Amniotic epithelial cell (primary cell): Measurements from ENCODE around the gene TSC1.
"Not testable (repeated sequence)": the region's sequence is repeated elsewhere in the genome, so short reads cannot be mapped to it uniquely, and the experiment has no call there.

ENCODE experiments used
- DNase-seq: peaks from one replicate; pipeline ENCODE4 v3.0.0-alpha.2; 2010; ENCODE audit warnings: low read depth

Gene TSC1

DNA sequence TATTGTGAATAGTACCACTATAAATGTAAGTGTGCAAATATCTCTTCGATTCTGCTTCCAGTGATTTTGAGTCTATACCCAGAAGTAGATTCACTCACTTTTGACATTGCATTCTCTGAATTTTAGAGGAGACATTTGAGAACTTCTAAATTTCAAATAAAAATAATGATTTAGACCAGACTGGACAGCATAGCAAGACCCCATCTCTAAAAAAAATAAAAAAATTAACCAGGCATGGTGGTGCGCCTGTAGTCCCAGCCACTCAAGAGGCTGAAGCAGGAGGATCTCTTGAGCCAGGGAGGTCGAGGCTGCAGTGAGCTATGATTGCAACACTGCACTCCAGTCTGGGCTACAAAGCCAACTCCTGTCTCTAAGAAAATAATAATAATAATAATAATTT lies 32.2 kb upstream of the TSC1 start:
- DNase-seq: no peak

DNA sequence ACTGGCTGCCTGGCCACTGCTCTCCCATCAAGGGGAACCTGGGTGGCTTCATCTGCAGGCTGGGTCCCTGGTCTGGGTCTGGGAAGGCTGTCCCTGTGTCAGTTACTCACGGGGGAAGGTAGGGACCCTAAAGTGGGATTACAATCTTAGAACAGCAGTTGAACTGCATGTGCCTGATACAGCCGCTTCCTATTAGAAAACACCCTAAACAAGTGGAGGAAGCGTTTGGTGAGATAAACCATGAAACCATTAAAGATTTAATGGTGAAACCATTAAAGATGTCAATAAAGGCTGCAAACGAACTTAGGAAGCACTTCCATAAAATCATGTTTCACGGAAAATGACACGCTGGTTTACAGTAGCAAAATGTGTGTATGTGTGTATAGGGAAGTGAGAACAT lies 31.5 kb upstream of the TSC1 start:
- DNase-seq: no peak

DNA sequence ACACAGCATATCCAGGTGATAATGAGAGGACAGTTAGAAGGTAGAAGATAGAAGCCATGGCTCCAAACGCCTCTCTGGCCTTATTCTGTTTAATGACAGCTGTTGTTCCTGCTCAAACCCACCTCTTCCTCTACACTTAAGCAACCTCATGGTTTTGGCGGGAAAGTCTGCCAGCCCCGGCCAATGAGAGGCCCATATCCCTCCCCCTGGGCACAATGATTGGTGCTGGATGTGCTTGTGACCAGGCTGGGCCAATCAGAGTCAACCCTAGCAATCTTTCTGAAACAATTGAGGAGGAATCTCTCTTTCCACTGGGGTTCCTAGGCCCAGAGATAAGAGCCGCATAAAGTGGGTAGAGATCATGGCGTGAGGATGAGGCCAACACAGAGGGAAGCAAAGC lies 29.3 kb upstream of the TSC1 start:
- DNase-seq: peak; percentile 25

DNA sequence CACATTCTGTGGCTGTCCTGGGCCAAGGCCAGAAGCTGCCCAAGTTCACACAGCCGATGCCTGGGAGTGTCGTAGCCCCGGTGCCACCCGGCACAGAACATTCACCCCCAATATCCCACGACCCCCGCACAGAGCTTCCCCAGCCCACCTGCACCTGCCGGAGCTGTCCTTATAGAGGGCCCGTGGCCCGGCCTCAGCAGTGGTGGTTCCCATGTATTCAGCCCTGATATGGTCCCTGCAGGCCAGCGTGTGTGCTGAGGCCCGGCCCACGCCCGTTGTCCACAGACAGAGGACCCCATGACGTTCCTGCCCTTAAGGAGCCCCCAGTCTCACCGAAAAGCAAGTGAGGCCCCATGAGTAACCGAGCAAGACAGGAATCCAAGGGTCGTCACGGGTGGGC lies 28.8 kb upstream of the TSC1 start:
- no peak for DNase-seq

DNA sequence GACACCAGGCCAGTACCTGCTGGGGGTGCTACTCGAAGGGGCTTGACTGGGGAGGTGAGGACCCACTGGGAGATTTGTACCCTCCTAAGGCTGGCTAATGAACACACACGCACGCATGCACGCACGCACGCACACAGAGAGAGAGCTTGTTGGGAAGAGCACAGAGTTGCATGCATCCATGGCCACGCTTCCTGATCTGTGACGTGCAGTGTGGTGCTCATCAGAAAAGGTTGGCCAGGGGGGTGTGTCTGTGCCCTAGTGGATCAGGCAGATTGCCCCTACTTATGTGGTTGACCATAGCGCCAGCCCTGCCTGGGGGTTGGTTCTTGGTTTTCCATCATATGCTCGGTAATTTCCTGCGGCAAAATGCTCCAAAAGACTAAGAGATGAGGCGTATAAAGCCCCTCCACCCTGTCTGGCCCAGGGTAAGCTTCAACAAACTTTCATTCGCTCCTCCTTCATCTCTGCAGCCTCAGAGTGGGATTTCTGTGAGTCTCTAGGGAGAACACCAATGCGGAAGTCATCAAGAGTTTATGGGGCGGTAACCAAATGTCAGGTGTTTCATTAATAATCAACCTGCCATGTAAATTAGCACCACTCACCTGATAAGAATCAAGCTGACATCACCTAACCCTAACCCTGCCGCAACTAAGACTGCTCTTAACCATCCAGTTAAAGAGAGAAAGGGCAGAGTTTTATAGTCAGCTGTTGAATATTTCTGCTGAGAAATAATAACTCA lies 26.1 kb upstream of the TSC1 start:
- no peak for DNase-seq

DNA sequence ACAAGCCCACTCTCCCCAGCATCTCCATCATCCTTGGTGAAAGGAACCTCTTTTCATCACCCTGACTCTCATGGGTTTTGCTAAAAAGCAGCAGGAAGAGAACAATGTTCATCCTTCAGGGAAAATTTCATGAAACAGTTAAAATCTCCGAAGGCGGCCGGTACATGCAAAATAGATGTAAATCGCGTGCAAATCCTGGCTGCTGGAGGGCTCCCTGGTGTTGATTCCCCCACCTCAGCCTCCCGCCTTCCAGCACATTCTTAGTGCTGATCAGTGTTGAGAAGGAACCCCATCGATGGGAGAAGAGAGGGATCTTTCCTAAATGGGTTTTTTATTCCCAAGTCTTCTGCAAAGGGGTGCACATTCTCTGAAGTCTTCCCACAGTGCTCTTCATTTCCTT lies 25.4 kb upstream of the TSC1 start:
- DNase-seq: no peak

DNA sequence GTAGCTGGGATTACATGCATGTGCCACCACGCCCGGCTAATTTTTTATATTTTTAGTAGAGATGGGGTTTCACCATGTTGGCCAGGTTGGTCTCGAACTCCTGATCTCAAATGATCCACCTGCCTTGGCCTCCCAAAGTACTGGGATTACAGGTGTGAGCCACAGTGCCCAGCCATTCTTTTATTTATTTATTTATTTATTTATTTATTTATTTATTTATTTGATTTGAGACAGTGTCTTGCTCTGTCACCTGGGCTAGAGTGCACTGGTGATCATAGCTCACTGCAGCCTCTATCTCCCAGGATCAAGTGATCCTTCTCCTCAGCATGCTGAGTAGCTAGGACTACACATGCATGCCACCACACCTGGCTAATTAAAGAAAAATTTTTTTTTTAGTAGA lies 23.5 kb upstream of the TSC1 start:
- DNase-seq: not testable (repeated sequence)

DNA sequence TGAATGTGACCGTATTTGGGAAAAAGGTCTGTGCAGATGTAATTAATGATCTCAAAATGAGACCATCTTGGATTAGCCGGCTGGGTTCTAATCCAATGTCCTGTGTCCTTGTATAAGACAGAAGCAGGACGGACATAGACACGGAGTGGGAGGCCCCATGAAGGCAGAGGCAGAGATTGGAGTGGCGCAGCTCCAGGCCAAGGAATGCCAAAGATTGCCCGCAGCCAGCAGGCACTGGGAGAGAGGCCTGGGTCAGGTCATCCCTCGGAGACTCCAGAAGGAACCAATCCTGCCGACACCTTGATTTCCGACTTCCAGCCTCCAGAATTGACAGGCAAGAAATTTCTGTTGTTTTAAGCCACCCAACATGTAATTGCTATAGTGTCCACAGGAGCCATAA lies 21.1 kb upstream of the TSC1 start:
- DNase-seq: no peak

DNA sequence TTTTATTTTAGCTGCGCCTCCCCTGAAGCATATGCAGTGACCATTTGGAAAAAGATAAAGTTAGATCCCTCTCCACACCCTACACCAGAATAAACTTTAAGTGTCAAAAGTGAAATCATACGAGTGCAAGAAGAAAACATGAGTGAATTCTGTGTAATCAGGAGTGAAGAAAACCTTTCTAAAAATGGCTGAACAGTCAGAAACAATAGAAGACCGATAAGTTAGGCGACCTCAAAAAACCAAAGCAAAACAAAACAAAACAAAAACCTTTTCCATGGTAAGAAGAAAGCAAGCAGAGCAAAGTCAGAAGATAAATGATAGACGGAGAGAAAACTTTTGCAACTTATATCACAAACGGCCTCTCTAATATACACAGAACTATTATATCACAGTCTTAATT lies 16.6 kb upstream of the TSC1 start:
- DNase-seq: no peak

DNA sequence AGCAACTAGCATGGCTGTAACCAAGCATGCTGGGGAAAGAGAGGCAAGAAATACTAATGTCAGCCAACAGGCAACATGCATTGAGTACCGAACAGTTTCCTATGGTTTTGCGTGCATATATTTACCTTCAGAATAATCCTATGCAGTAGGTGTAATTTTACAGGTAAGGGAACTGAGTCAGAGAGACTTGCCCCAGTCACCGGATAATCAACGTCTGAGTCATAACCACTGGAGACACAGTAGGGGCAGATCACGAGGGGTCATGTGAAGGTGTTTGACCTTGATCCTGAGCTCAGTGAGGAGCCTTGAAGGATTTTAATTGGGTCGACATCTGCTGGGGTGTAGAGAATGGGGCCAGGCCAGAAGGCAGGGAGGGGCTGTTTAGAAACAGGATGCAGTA lies 13.4 kb upstream of the TSC1 start:
- no peak for DNase-seq

DNA sequence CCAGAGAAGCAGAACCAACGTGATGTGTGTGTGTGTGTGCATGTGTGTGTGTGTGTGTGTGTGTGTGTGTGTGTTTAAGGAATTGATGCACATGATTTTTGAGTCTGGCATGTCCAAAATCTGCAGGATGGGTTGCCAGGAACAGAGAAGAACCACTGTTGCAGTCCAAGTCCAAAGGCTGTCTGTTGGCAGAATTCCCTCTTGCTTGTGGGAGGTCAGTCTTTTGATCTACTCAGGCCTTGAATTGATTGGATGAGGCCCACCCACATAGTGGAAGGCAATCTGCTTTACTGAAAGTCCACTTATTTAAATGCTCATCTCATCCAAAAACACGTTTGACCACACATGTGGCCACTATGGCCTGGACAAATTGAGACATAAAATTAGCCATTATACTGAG lies 11.4 kb upstream of the TSC1 start:
- no peak for DNase-seq

DNA sequence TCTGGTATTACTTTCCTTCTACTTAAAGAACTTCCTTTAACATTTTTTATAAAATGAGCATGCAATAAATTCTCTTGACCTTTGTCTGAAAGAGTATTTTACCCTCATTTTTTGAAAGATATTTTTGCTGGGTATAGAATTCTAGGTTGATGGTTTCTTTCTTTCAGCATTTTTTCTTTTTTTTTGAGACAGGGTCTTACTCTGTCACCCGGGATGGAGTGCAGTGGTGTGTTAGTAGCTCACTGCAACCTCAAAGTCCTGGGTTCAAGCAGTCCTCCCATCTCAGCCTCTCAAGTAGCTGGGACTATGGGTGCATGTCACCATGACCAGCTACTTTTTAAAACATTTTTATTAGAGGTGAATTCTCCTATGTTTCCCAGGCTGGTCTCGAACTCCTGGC lies 10.7 kb upstream of the TSC1 start:
- no peak for DNase-seq

DNA sequence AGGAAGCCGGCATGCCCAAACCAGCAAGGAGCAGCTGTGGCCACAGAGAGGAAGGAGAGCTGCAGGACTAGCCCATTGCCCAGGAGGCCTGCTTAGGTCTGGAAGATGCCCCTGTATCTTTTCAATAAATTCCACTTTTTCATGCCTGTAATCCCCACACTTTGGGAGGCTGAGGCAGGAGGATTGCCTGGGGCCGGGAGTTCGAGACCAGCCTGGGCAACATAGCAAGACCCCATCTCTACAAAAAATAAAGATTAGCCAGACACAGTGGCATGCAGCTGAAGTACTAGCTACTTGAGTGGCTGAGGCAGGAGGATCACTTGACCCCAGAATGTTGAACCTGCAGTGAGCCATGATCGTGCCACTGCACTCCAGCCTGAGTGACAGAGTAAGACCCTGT lies 5.3 kb upstream of the TSC1 start:
- no peak for DNase-seq

DNA sequence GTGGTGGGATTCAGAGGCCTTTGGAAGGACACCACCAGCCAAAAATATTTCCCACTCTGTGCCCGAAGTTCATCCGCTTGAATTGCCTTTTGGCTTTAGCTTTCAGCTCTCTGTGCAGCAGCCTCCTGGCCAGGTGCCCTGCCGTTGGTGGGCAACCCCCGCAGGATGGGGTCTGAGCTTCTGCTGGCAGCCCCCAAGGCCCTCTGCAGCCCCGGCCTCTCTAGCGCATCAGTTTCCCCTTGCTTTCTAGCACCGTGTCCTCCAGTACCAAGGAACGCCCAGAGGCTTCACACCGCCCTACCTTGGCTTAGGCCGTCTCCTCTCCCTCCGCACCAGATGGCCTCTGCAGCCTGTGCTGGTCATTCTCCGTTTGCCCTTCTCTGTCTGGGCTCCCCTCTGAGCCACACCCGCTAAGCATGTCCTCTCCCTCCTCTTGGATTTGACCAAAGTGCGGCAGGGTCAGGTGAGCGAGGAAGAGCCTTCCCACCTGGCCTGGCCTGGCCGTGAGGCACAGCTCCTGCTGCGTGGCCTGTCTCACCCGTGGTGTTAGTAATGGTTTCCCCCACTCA lies 4.2 kb upstream of the TSC1 start:
- DNase-seq: no peak

DNA sequence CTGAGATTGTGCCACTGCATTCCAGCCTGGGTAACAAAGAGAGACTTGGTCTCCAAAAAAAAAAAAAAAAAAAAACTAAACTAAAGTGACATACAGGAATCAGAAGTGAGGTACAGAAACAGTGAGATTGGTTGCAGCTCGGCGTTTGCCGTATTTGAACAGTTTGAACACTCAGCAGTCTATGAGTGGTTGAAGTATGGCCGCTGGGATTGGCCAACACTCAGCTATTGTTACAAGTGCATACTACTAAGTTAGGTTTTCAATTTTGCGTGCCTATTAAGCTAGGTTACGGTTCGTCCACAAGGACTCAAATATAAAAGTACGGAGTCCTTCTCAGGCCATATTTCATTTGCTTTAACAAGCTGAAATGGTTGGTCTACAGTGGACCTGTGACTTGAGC lies 3.3 kb upstream of the TSC1 start:
- no peak for DNase-seq

DNA sequence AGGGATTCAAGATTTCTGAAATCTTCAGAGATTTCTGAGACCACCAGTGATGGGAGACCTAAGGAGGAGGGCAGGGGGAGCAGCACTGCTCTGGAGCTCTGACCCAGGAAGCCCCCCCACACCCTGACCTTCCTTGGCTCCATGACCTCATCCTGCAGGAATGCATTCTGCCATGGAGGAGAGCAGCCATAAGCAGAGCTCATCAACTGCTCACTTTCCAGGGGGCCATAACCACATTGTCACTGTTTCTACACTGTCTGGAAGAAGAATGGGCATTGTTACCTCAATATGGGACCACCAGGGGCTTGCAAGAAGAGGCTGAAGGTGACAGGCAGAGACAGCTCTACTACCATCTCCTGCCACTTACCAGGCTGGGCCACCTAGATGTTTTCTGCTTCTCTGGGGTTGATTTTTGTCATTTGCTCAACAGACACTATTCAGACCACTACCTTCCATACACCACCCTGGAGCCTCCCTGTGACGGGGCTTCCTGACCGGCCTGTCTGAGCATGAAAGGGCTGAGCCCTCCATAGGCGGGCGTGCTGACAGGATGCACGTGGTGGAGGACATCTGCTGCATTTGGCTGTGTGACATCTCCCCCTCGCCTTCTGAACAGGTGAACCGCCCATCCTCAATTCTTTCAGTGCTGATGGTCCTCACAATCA lies 2.3 kb upstream of the TSC1 start:
- peak; percentile 67 for DNase-seq

DNA sequence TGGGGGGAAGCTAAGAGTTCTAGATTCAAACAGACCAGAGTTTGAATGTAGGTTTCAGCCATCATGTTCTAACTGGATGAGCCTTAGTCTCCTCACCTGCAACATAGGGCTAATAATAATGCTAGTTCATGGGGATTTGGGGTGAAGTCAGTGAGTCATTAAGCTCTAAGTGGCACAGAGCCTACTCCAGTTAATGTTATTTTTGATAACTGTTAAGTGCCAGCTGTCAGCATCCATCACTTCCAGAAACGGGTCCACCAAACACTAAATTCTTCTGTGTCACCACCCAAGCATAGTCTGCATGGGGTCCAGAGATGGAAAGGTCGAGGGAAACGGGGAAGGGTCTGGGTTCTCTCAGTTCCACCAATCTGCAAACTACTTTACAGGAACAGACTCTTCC lies 1.8 kb upstream of the TSC1 start:
- peak; percentile 34 for DNase-seq

DNA sequence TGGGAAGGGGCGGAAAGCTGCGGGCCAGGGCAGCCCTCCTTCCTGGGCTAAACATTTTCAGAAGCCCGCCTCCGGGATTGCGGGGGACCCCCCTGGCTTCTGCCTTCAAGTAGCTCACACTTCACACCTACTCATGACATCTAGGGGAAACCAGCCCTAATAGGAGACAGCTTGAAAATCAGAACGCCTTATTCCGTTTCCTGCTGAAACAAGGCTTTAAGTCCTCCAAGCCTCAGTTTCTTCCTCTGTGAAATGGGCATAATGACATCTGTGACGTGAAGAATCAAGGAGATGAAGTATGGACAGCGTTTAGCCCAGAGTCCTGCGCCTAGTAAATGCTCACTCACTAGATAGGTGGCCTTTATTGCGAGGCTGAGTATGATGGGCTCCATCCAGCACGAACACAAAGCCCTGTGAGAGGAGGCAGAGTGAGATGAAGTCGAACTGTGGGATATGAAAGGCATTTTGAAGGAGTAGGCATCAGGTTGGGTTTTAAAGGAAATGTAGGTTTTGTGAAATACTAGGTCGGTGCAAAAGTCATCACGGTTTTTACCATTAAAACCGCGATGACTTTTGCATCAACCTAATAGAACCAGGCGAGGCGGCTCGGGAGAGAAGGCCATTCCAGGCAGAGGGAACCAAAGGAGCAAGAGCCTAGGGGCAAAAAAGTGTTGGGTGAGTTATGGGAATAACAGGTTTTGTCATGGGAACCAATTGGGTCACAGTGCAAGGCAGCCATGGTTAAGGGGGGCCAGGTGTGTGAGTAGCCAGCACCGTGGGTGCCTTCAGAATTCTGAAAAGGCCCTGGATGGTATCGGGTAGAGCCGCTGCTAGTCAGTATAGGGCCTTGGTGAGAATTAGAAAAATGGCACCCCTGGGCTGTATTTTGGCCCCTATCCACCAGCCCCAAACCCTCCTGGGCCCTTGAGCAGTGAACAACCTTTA lies 1.0 kb upstream of the TSC1 start:
- DNase-seq: no peak

DNA sequence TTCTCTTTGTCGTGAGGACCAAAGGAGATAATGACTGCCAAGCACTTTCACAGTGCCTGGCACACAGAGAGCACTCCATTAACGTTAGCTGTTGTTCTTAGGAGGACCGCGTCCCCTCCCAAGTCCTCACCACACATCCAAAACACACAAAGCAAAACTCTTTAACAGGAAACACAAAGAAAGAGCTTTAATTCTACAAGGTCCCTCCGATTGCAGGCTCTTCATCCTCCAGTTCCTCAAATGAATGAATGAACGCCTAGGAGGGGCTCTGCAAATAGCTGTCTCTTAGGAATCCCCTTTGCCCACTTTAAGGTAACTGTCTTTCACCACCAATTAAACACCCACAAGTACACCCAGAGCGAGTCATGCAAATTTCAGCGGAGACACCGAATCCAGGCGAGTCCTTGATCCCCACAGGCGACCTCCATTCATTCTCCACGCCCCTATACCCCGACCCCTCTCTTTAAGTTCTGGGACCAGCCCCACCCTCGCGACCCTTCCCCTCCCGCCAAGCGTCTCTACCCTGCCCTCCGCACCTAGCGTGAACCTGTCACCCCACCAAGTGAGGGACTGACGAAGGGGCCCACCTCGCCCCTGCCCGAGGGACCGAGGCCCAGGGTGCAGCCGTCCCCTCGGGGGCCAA lies 644 bp downstream of the TSC1 start:
- no peak for DNase-seq

DNA sequence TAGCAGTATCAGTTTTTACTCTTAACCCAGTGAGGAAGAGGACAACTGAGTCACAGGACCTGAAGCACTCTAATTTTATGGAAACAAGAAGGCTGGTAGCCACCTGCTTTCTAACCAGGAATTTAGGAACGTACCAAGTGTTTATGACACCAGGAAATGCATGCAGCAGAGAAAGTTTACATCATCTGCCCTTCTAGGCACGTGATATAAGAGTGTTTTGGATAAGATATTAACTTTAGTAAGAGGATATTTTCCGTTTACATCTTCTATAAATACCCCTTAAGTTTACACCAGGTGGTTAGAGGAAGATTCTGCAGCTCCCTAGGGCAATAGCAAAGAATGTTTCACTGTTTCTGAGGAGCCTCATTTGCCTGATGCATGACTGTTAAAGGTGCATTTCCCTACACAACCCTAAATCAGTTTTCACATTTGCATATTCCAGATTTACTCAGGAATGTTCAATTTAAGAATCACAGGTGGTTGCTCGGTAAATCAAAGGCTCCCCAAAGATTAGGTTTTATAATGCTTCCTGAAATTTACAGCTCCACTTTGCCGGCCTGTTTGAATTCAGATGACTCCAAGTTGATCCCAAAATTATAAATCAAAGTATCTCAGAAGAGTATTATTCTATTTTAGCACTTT lies 1.8 kb downstream of the TSC1 start:
- peak; percentile 16 for DNase-seq

DNA sequence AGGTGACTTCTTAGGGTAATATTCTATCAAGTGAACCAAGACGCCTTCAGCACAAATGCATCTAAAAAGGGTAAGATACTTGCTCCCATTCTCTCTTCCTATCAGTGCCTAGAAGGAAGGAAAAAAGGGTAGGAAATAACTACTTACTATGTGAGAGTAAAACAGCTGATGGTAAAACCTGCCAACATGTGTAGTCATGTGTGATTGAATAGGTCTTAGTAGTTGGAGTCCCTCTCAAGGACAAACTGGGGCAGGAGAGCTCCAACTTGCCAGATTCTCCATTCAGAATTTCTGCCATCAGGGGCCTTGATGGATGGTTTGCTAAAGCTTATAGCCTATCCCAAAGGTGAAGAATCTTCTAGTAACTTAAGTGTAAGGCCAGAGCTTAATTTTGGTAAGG lies 5.2 kb downstream of the TSC1 start:
- DNase-seq: no peak

DNA sequence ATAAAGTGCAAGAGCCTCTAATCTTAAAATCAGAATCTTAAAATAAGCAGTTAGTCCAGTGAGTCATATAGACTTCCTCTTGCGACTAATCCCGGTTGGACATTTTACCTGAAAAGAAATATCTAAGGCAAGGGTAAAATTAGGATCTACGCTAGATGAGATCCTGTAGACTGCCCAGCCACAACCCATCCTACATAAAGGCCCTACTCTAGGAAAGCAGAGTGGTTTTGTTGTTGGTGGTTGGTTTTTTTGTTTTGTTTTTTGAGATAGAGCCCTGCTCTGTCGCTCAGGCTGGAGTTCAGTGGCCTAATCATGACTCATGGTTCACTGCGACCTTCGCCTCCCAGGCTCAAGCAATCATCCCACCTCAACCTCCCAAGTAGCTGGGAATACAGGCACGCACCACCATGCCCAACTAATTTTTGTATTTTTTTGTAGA lies 6.9 kb downstream of the TSC1 start:
- peak; percentile 17 for DNase-seq
